SH-SY5Y (cell line): ENCODE measurements around the gene HOXA9.

ENCODE experiments used
- GATA2 ChIP-seq: IDR thresholded peaks from 2 replicates; pipeline ENCODE4 v1.6.1; 2011; ENCODE audit warnings: mild to moderate bottlenecking, low read depth, low read length
- GATA3 ChIP-seq: IDR thresholded peaks from 2 replicates; pipeline ENCODE4 v1.6.1; 2011; ENCODE audit warnings: low read depth, mild to moderate bottlenecking, low read length, moderate library complexity

DNA sequence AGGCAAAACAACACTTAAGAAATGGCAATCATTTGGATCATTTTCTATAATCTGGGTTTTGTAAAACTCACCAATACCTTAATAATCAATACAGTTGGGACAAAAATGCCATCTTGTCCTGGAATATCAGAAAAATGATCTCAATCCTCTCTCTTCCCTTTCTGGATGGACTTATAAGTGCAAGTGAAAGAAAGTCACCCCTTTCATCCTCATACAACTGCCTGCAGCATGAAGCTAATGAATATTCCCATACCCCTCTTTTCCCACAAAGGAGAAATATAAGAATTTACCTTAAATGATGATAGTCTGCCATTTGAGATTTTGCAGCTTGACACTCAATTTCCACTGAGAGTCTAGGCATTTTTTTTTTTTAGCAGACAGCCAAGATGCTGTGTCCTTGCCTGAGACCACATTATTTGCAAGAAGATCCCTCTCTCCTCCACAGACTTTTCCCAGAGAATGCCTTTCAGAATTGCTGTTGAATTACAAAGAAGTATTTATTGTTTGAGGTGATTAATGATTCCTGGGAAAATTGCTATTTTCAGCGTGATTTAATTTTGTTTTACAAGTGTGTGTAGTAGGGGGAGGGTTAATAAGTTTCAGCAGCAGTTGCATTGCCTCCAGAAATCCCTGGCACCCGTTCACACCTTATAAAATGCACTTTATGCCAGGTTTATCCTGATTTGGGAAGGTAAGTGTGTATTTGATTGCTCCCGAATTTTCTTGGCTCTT is 38.6 kb downstream of the HOXA9 start:
- TF ChIP-seq GATA3 (no peak), GATA2 (no peak)
